Stomach (tissue), 9 donors: ENCODE results near the gene MANEA. TPM values are rescaled to one million over a fixed set of nuclear protein-coding genes. Genes with fewer than 3 reads are reported as not detected.

ENCODE experiments used
- DNase-seq, 2 donors: peaks; one replicate each; pipeline versions ENCODE4 v3.0.0 to v3.0.0-alpha.2; 2013 to 2019
- H3K27ac ChIP-seq, 5 donors: fragments of 200-600 bp in 4 of 5; sonication (generic) in 4 of 5; one replicate each; pipeline ENCODE4 v1.5.1; 2013 to 2019; ENCODE audit warnings: mild to moderate bottlenecking in 1 of 5, moderate library complexity in 1 of 5
- H3K27me3 ChIP-seq, 3 donors: fragments of 200-600 bp; sonication (generic); one replicate each; pipeline ENCODE4 v1.5.1; 2017 to 2019; ENCODE audit warnings: mixed run types in 1 of 3
- H3K36me3 ChIP-seq, 4 donors: fragments of 200-600 bp; sonication (generic); 1 replicate in 3 of 4; 2 replicates in 1 of 4; pipeline ENCODE4 v1.5.1; 2016 to 2019
- H3K4me1 ChIP-seq, 4 donors: fragments of 200-600 bp; sonication (generic); one replicate each; pipeline ENCODE4 v1.5.1; 2016 to 2019
- H3K4me3 ChIP-seq, 4 donors: fragments of 200-600 bp; sonication (generic) in 3 of 4; one replicate each; pipeline ENCODE4 v1.5.1; 2016 to 2019; ENCODE audit warnings: mild to moderate bottlenecking in 1 of 4
- H3K9me3 ChIP-seq, 4 donors: fragments of 200-600 bp; sonication (generic); one replicate each; pipeline ENCODE4 v1.5.1; 2016 to 2019
- CTCF ChIP-seq, 7 experiments: fragments of 450-650 bp in 4 of 7; fragments of 200-600 bp in 3 of 7; sonication (generic) in 3 of 7; IDR thresholded peaks; one replicate each; pipeline ENCODE4 v1.5.1; 2016 to 2019; ENCODE audit warnings: antibody characterized with exemption in 7 of 7, control low read depth in 2 of 7, mild to moderate bottlenecking in 1 of 7
- EP300 ChIP-seq: sonication (generic); formaldehyde crosslinking; IDR thresholded peaks from one replicate; pipeline ENCODE4 v1.6.1; 2017; ENCODE audit warnings: antibody characterized with exemption
- POLR2A ChIP-seq, 4 donors: fragments of 450-650 bp; IDR thresholded peaks; one replicate each; pipeline ENCODE4 v1.6.1; 2016; ENCODE audit warnings: antibody characterized with exemption in 4 of 4, control low read depth in 2 of 4, mild to moderate bottlenecking in 1 of 4, moderate library complexity in 1 of 4
- POLR2AphosphoS5 ChIP-seq, 3 donors: sonication (generic); formaldehyde crosslinking; IDR thresholded peaks; one replicate each; pipeline ENCODE4 v1.6.1; 2016; ENCODE audit warnings: antibody characterized with exemption in 3 of 3
- WGBS, 5 donors: extraction: QIAGEN DNeasy Blood & Tissue Kit in 3 of 5; methylation state at CpG; one replicate each; pipeline versions ENCODE4 v1.1.5 to v1.1.7; 2013 to 2018; 5-methylcytosine and 5-hydroxymethylcytosine counted together
- intact Hi-C: fragments of 100-400 bp; cut with DNase I; formaldehyde crosslinking; loops from one replicate; pipeline ENCODE4 v1.15.1; 2023; ENCODE audit warnings: low total_unique reads
- polyA plus RNA-seq, 3 donors: library from polyadenylated mRNA; stranded (reverse); fragments of 200-250 nt; gene quantifications; one replicate each; pipeline ENCODE4 v1.2.3, GENCODE V29; 2013
- total RNA-seq, 5 donors: library from RNA; depleted of rRNA; stranded (reverse); fragments of >200 nt; gene quantifications; one replicate each; pipeline versions ENCODE4 v1.1.0 to v1.2.3, GENCODE V29; 2014 to 2016
- donor health status: healthy with polysubstance abuse.
- donor health status: Bipolar disorder and iron deficiency.
- donor health status: healthy.

Gene MANEA
- total and polyA plus RNA-seq, 8 donors = 1.2 to 15.2 (median 3.2) TPM

GRCh38 chr6:95629551-95629950, 52.2 kb downstream of the MANEA start:
- H3K4me3 ChIP-seq = no peak overlapping the region
- DNase-seq = no peak
- TF ChIP-seq CTCF (IDR thresholded peaks at IDR 0.05) (no peak), POLR2AphosphoS5 (IDR thresholded peaks at IDR 0.05) (no peak), POLR2A (IDR thresholded peaks at IDR 0.05) (no peak), EP300 (no peak)
- 56 to 71% (median 66%) methylated on average over 2 of the region's 2 CpGs for WGBS, 5 donors
- no peak overlapping the region for H3K27ac ChIP-seq
- no peaks in the 10 kb centered on the region for H3K27me3 ChIP-seq
- intact Hi-C loops = no loop called here
- no peaks in the 10 kb centered on the region for H3K9me3 ChIP-seq
- H3K4me1 ChIP-seq = no peaks in the 10 kb centered on the region
- no peaks in the 10 kb centered on the region for H3K36me3 ChIP-seq

- DNase-seq = no peak
- WGBS, 5 donors = 89 to 92% (median 90%) methylated on average over 19 to 25 of the region's 25 CpGs
- Histone ChIP-seq H3K4me3 (no peak overlapping the region), H3K36me3 (no peaks in the 10 kb centered on the region), H3K27ac (no peak overlapping the region), H3K27me3 (no peaks in the 10 kb centered on the region), H3K9me3 (no peaks in the 10 kb centered on the region), H3K4me1 (no peaks in the 10 kb centered on the region)
- TF ChIP-seq POLR2A (IDR thresholded peaks at IDR 0.05) (no peak), POLR2AphosphoS5 (IDR thresholded peaks at IDR 0.05) (no peak), EP300 (no peak), CTCF (IDR thresholded peaks at IDR 0.05) (no peak)
- intact Hi-C loops = no loop called here
Measured at GRCh38 chr6:95636552-95637431, 59.5 kb downstream of the MANEA start.

GRCh38 chr6:95648636-95649035, 71.3 kb downstream of the MANEA start:
- 92 to 96% (median 94%) methylated on average over 2 of the region's 2 CpGs for WGBS, 5 donors
- TF ChIP-seq EP300 (no peak), POLR2A (IDR thresholded peaks at IDR 0.05) (no peak), CTCF (IDR thresholded peaks at IDR 0.05) (no peak), POLR2AphosphoS5 (IDR thresholded peaks at IDR 0.05) (no peak)

GRCh38 chr6:95649451-95649850, 72.1 kb downstream of the MANEA start:
- Histone ChIP-seq H3K4me1 (no peaks in the 10 kb centered on the region), H3K4me3 (no peak overlapping the region), H3K27me3 (no peaks in the 10 kb centered on the region), H3K9me3 (peaks cover 0 to 11% (median 5%) of the 10 kb centered on the region in 4 donors), H3K27ac (no peak overlapping the region), H3K36me3 (no peaks in the 10 kb centered on the region)
- TF ChIP-seq CTCF (IDR thresholded peaks at IDR 0.05) (no peak), POLR2AphosphoS5 (IDR thresholded peaks at IDR 0.05) (no peak), EP300 (no peak), POLR2A (IDR thresholded peaks at IDR 0.05) (no peak)
- 36 to 62% (median 54%) methylated on average over 1 of the region's 1 CpG for WGBS, 5 donors
- intact Hi-C loops = no loop called here
- no peak for DNase-seq

More at GRCh38 chr6:95648636-95649035, 71.3 kb downstream of the MANEA start:
- Histone ChIP-seq H3K4me1 (no peaks in the 10 kb centered on the region), H3K27ac (no peak overlapping the region), H3K27me3 (no peaks in the 10 kb centered on the region), H3K36me3 (no peaks in the 10 kb centered on the region), H3K9me3 (peaks cover 0 to 19% (median 5%) of the 10 kb centered on the region in 4 donors), H3K4me3 (no peak overlapping the region)
- intact Hi-C loops = no loop called here
- no peak for DNase-seq
